Heart right ventricle (tissue), 16 donors: ENCODE results near the gene INPP1. TPM values are rescaled to one million over a fixed set of nuclear protein-coding genes. Genes with fewer than 3 reads are reported as not detected.

ENCODE experiments used
- ATAC-seq, 8 donors: fragments of 200-7000 bp; cut with Tn5 transposase; one replicate each; pipeline ENCODE4 v1.9.1; 2020; ENCODE audit warnings: mild to moderate bottlenecking in 8 of 8, moderate library complexity in 8 of 8, moderate number of reproducible peaks in 1 of 8
- DNase-seq, 2 donors: peaks; one replicate each; pipeline ENCODE4 v3.0.0-alpha.2; 2020
- H3K27ac ChIP-seq, 10 donors: fragments of 200-600 bp; sonication (generic) in 2 of 10; one replicate each; pipeline versions ENCODE4 v1.5.0 to v1.8.0; 2020 to 2022; ENCODE audit warnings: mild to moderate bottlenecking in 3 of 10
- H3K27me3 ChIP-seq, 7 donors: fragments of 200-600 bp; one replicate each; pipeline ENCODE4 v1.8.0; 2021 to 2022; ENCODE audit warnings: mild to moderate bottlenecking in 2 of 7
- H3K36me3 ChIP-seq, 9 donors: fragments of 200-600 bp; sonication (generic) in 1 of 9; one replicate each; pipeline versions ENCODE4 v1.5.0 to v1.8.0; 2020 to 2022; ENCODE audit warnings: mild to moderate bottlenecking in 2 of 9
- H3K4me1 ChIP-seq, 9 donors: fragments of 200-600 bp; sonication (generic) in 1 of 9; one replicate each; pipeline versions ENCODE4 v1.5.0 to v1.8.0; 2020 to 2022; ENCODE audit warnings: mild to moderate bottlenecking in 4 of 9
- H3K4me3 ChIP-seq, 10 donors: fragments of 200-600 bp; sonication (generic) in 2 of 10; one replicate each; pipeline versions ENCODE4 v1.5.0 to v1.8.0; 2020 to 2022; ENCODE audit warnings: mild to moderate bottlenecking in 7 of 10, moderate library complexity in 2 of 10
- H3K9me3 ChIP-seq, 11 donors: fragments of 200-600 bp in 10 of 11; sonication (generic) in 2 of 11; one replicate each; pipeline versions ENCODE4 v1.5.0 to v1.8.0; 2013 to 2022; ENCODE audit warnings: mild to moderate bottlenecking in 2 of 11, control low read depth in 1 of 11, moderate library complexity in 1 of 11
- CTCF ChIP-seq, 9 donors: fragments of 200-600 bp; sonication (generic) in 2 of 9; IDR thresholded peaks; one replicate each; pipeline versions ENCODE4 v1.5.0 to v1.8.0; 2021 to 2022; ENCODE audit warnings: antibody characterized with exemption in 9 of 9, mild to moderate bottlenecking in 5 of 9, moderate library complexity in 1 of 9
- whole genome bisulfite sequencing, 2 donors: extraction: QIAGEN DNeasy Blood & Tissue Kit; methylation state at CpG; one replicate each; pipeline ENCODE4 v1.1.7; 2013; ENCODE audit warnings: inconsistent platforms in 1 of 2; 5-methylcytosine and 5-hydroxymethylcytosine counted together
- intact Hi-C, 10 donors: fragments of 100-400 bp; cut with DNase I; formaldehyde crosslinking; loops; one replicate each; pipeline versions ENCODE4 v1.11.1 to v1.14.2; 2022
- polyA plus RNA-seq, 2 donors: library from polyadenylated mRNA; stranded (reverse); fragments of 200-250 nt; gene quantifications; one replicate each; pipeline ENCODE4 v1.2.3, GENCODE V29; 2013
- total RNA-seq, 10 donors: library from RNA; stranded (reverse); fragmentation: NEBNext Ultra II Directional in 3 of 10; extraction: Animal tissue kit (Norgen Biotek cat#: 25700) in 3 of 10; gene quantifications; one replicate each; pipeline versions ENCODE4 v1.2.1 to v1.2.4, GENCODE V29; 2021 to 2023
- donor health status: Arrhythmogenic right ventricular cardiomyopathy.
- donor health status: ischemic (EF 13 %, LVEDD 7.1; RV severe dilation, severe dysfunction).
- donor health status: healthy with polysubstance abuse.
- donor health status: DM: no; HTN: yes; CAD: no.
- donor health status: DM: no; HTN: no; CAD: no.
- donor health status: ischemic (EF 25% LVEDD 6.9; RV normal size, moderate dysfunction).
- donor health status: ischemic (EF 25% LVEDD 5.7; RV mildly dilated, moderate dysfunction).
- donor health status: healthy.
- donor health status: DM: yes; HTN: yes; CAD: no.
- donor health status: Ischemic cardiomyopathy.
- donor health status: ischemic (EF 35%, LVEDD 5.7; RV mildly dilated, moderate dysfunction).
- donor health status: nonischemic (EF 11% LVEDD 7.7; RV severe dilation, severe dysfunction).
- donor health status: DM: yes; HTN: yes; CAD: no.
- donor health status: PGD.
- donor health status: ischemic (EF 29% LVEDD 5.4; RV normal size, mild dysfunction).
- donor health status: nonischemic (EF 23%, LVEDD 6.1; RV moderate dilation, normal function).

Gene INPP1
- total and polyA plus RNA-seq, 12 donors = 10.4 to 29.5 (median 16.6) TPM

- WGBS, 2 donors = 77 to 84% methylated on average over 9 of the region's 9 CpGs
- intact Hi-C loops = loop anchor here in 3 of 10 donors (5.0 to 10.0 kb wide), 2 partner anchors 48 to 50 kb away; no protein-coding TSS in a partner anchor
- Histone ChIP-seq H3K36me3 (no peaks in the 10 kb centered on the region), H3K27me3 (no peaks in the 10 kb centered on the region), H3K9me3 (no peaks in the 10 kb centered on the region), H3K4me3 (no peak overlapping the region), H3K27ac (peak overlapping the region in 7 of 10 donors; percentile 3 to 61 (median 49)), H3K4me1 (peaks cover 0 to 56% (median 37%) of the 10 kb centered on the region in 9 donors)
- TF ChIP-seq CTCF (IDR thresholded peaks at IDR 0.05) = no peak
- ATAC-seq (peak in 4 of 8 donors; percentile 26 to 82 (median 38)), DNase-seq (no peak)
Measured at GRCh38 chr2:190417045-190417842, 73.9 kb downstream of the INPP1 start.

GRCh38 chr2:190418727-190419126 is 75.3 kb downstream of the INPP1 start:
- ATAC-seq = no peak
- intact Hi-C loops = loop anchor here in 3 of 10 donors (5.0 to 10.0 kb wide), 2 partner anchors 46 to 49 kb away; no protein-coding TSS in a partner anchor
- no peak overlapping the region for H3K4me3 ChIP-seq

DNA sequence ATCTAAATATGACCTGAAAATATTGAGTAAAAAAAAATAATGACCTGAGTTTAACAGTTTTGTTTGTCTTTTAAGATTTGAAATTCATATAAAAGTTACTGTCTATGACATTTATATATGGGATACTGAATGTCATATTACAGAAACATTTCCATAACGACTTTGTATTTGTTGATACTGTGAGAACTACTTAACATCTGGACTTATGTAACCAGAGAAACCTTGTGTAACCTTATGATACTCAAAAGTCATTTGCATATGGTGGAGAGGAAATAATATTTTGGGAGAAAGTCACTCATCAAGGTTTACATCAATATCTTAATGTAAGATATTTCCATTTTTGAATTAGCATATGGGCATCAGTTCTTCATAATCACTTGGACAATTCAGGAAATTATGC is 77.4 kb downstream of the INPP1 start:
- WGBS, 2 donors = 63 to 65% methylated on average over 1 of the region's 1 CpG
- ATAC-seq (no peak), DNase-seq (no peak)
- H3K36me3 ChIP-seq = no peaks in the 10 kb centered on the region
- H3K4me1 ChIP-seq = peaks cover 0 to 44% (median 22%) of the 10 kb centered on the region in 9 donors
- TF ChIP-seq CTCF (IDR thresholded peaks at IDR 0.05) = no peak
- intact Hi-C loops = no loop called here
- no peaks in the 10 kb centered on the region for H3K27me3 ChIP-seq
- no peak overlapping the region for H3K4me3 ChIP-seq
- no peak overlapping the region for H3K27ac ChIP-seq
- no peaks in the 10 kb centered on the region for H3K9me3 ChIP-seq

More at GRCh38 chr2:190418727-190419126, 75.3 kb downstream of the INPP1 start:
- H3K27ac ChIP-seq = no peak overlapping the region
- H3K36me3 ChIP-seq = no peaks in the 10 kb centered on the region
- no peaks in the 10 kb centered on the region for H3K27me3 ChIP-seq
- H3K4me1 ChIP-seq = peaks cover 0 to 42% (median 26%) of the 10 kb centered on the region in 9 donors
- WGBS, 2 donors = 64 to 73% methylated on average over 1 of the region's 1 CpG
- DNase-seq = no peak
- no peak for TF ChIP-seq CTCF (IDR thresholded peaks at IDR 0.05)
- H3K9me3 ChIP-seq = no peaks in the 10 kb centered on the region

Other genes starting within 250 kb of the INPP1 start
- gene HIBCH, start 23.8 kb upstream of the INPP1 start, total RNA-seq = 10 to 100 TPM; 16.9 to 38.4 (median 26.8) TPM
- 10 to 100 TPM in 1 of 2 donors, 1 to 10 TPM in 1; 7.7 to 12.0 TPM for gene HIBCH, start 23.8 kb upstream of the INPP1 start, polyA plus RNA-seq
- gene MFSD6, start 64.8 kb downstream of the INPP1 start, total RNA-seq = 10 to 100 TPM in 9 of 10 donors, 1 to 10 TPM in 1; 9.9 to 26.7 (median 16.8) TPM
- gene MFSD6, start 64.8 kb downstream of the INPP1 start, polyA plus RNA-seq = 10 to 100 TPM in 1 of 2 donors, 1 to 10 TPM in 1; 9.7 to 14.9 TPM
- gene NEMP2, start 191.1 kb downstream of the INPP1 start, total RNA-seq = 1 to 10 TPM; 2.0 to 4.7 (median 2.7) TPM
- under 1 TPM; 0.51 to 0.75 TPM for gene NEMP2, start 191.1 kb downstream of the INPP1 start, polyA plus RNA-seq